HCT116 (cell line): ENCODE results near the gene CFAP46. TPM values are rescaled to one million over a fixed set of nuclear protein-coding genes. Genes with fewer than 3 reads are reported as not detected.

ENCODE experiments used
- ATAC-seq: fragments of 200-7000 bp; cut with Tn5 transposase; 2 replicates; pipeline ENCODE4 v1.9.1; 2020; ENCODE audit warnings: mild to moderate bottlenecking, moderate library complexity
- BruUV-seq: library from RNA; stranded (reverse); fragments of 400-500 nt; replicated peaks from 2 replicates; lab custom pipeline; 2021; lab: Mats Ljungman, UMichigan
- CTCF ChIA-PET: fragments of 300-600 bp; sonication (Branson Sonifier 250); formaldehyde crosslinking; loops from one replicate; lab custom pipeline; 2021; ENCODE audit warnings: antibody characterized with exemption; lab: Charles Lee
- POLR2A ChIA-PET: fragments of 300-600, 350-600 bp; sonication (Branson Sonifier 250); formaldehyde crosslinking; loops from one replicate; lab custom pipeline; 2021; ENCODE audit warnings: antibody characterized with exemption; lab: Charles Lee
- RAD21 ChIA-PET, 2 experiments: fragments of 300-600 bp; sonication (Branson Sonifier 250); formaldehyde crosslinking; loops; one replicate each; lab custom pipeline; 2023; ENCODE audit warnings: low total read pairs in 2 of 2; ENCODE audit not compliant: uncharacterized antibody in 2 of 2, unreplicated experiment in 2 of 2, low non-redundant PET in 1 of 2; lab: Charles Lee
- DNase-seq: peaks from one replicate; pipeline ENCODE4 v3.0.0-alpha.2; 2010; ENCODE audit warnings: low read depth, low spot score
- H2AFZ ChIP-seq: fragments of 200-600 bp; shearing (Covaris generic), sonication (generic); 2 replicates; pipeline ENCODE4 v1.6.1; 2017; ENCODE audit warnings: low read depth, mixed run types, mixed read lengths, antibody characterized with exemption, low read length; ENCODE audit not compliant: poor library complexity, severe bottlenecking
- H3K27ac ChIP-seq: 2 replicates; pipeline ENCODE4 v1.5.1; 2012; ENCODE audit warnings: low read depth, low read length
- H3K27me3 ChIP-seq: fragments of 200-600 bp; sonication (generic); 2 replicates; pipeline ENCODE4 v1.6.1; 2016; ENCODE audit warnings: mixed run types, low read length, mixed read lengths; ENCODE audit not compliant: insufficient read depth
- H3K36me3 ChIP-seq, 2 experiments: fragments of 200-500 bp in 1 of 2; fragments of 200-600 bp in 1 of 2; sonication (Bioruptor generic) in 1 of 2; sonication (generic) in 1 of 2; 2 replicates each; pipeline versions ENCODE4 v1.5.1 to v1.6.1; 2014 to 2016; ENCODE audit warnings: low read length in 2 of 2, inconsistent platforms in 1 of 2, mixed read lengths in 1 of 2, mixed run types in 1 of 2; ENCODE audit not compliant: insufficient read depth in 2 of 2, control insufficient read depth in 1 of 2
- H3K4me1 ChIP-seq, 2 experiments: fragments of 200-600 bp in 1 of 2; sonication (generic) in 1 of 2; 2 replicates each; pipeline versions ENCODE4 v1.5.1 to v1.6.1; 2012 to 2017; ENCODE audit warnings: low read length in 2 of 2, inconsistent platforms in 1 of 2, mild to moderate bottlenecking in 1 of 2, mixed read lengths in 1 of 2, mixed run types in 1 of 2, moderate library complexity in 1 of 2; ENCODE audit not compliant: insufficient read depth in 2 of 2, control insufficient read depth in 1 of 2
- H3K4me2 ChIP-seq: fragments of 200-600 bp; sonication (generic); 2 replicates; pipeline ENCODE4 v1.6.1; 2017; ENCODE audit warnings: mixed run types, low read length, mixed read lengths
- H3K4me3 ChIP-seq, 2 experiments: fragments of 200-600 bp in 1 of 2; sonication (generic) in 1 of 2; replicated peaks in 1 of 2; 2 replicates each; pipeline ENCODE4 v1.5.1; 2011 to 2016; ENCODE audit warnings: low read length in 2 of 2, control low read depth in 1 of 2, low read depth in 1 of 2, mild to moderate bottlenecking in 1 of 2, mixed read lengths in 1 of 2, mixed run types in 1 of 2
- H3K79me2 ChIP-seq: fragments of 200-600 bp; sonication (generic); 2 replicates; pipeline ENCODE4 v1.6.1; 2017; ENCODE audit warnings: mild to moderate bottlenecking, mixed run types, low read length, moderate library complexity, mixed read lengths; ENCODE audit not compliant: insufficient read depth
- H3K9ac ChIP-seq: fragments of 200-600 bp; sonication (generic); 2 replicates; pipeline ENCODE4 v1.6.1; 2016; ENCODE audit warnings: low read length, mixed read lengths
- H3K9me2 ChIP-seq: fragments of 200-600 bp; sonication (generic), shearing (Covaris generic); 2 replicates; pipeline ENCODE4 v1.6.1; 2017; ENCODE audit warnings: mixed run types, mild to moderate bottlenecking, moderate library complexity; ENCODE audit not compliant: insufficient read depth
- H3K9me3 ChIP-seq, 2 experiments: fragments of 200-500 bp in 1 of 2; fragments of 200-600 bp in 1 of 2; sonication (Bioruptor generic) in 1 of 2; sonication (generic) in 1 of 2; 2 replicates each; pipeline ENCODE4 v1.6.1; 2014 to 2017; ENCODE audit warnings: low read length in 2 of 2, mixed read lengths in 2 of 2, inconsistent platforms in 1 of 2, low read depth in 1 of 2, mild to moderate bottlenecking in 1 of 2, mixed run types in 1 of 2, moderate library complexity in 1 of 2; ENCODE audit not compliant: control insufficient read depth in 1 of 2, insufficient read depth in 1 of 2
- H4K20me1 ChIP-seq: fragments of 200-600 bp; sonication (generic), shearing (Covaris generic); 2 replicates; pipeline ENCODE4 v1.6.1; 2017; ENCODE audit warnings: mixed run types, mild to moderate bottlenecking, moderate library complexity; ENCODE audit not compliant: insufficient read depth
- ATF3 ChIP-seq: IDR thresholded peaks from 2 replicates; pipeline ENCODE4 v1.6.1; 2012
- CBX3 ChIP-seq: IDR thresholded peaks from 2 replicates; pipeline ENCODE4 v1.6.1; 2012; ENCODE audit warnings: low read depth
- CEBPB ChIP-seq: IDR thresholded peaks from 2 replicates; pipeline ENCODE4 v1.6.1; 2012; ENCODE audit warnings: low read depth
- CTCF ChIP-seq, 3 experiments: fragments of 200-600 bp in 1 of 3; sonication (generic) in 1 of 3; IDR thresholded peaks in 2 of 3; conservative IDR thresholded peaks in 1 of 3; 2 replicates each; pipeline ENCODE4 v1.5.1; 2012 to 2017; ENCODE audit warnings: low read depth in 2 of 3, low read length in 2 of 3, antibody characterized with exemption in 1 of 3, borderline replicate concordance in 1 of 3, control low read depth in 1 of 3, mild to moderate bottlenecking in 1 of 3, mixed read lengths in 1 of 3, mixed run types in 1 of 3, moderate library complexity in 1 of 3; ENCODE audit not compliant: insufficient read depth in 1 of 3
- EGR1 ChIP-seq: IDR thresholded peaks from 2 replicates; pipeline ENCODE4 v1.6.1; 2012; ENCODE audit warnings: low read depth
- ELF1 ChIP-seq: IDR thresholded peaks from 2 replicates; pipeline ENCODE4 v1.6.1; 2012; ENCODE audit warnings: low read depth, borderline replicate concordance
- EZH2 ChIP-seq: fragments of 200-600 bp; sonication (generic); IDR thresholded peaks from 2 replicates; pipeline ENCODE4 v1.6.1; 2017; ENCODE audit warnings: antibody characterized with exemption, mixed run types
- FOSL1 ChIP-seq: IDR thresholded peaks from 2 replicates; pipeline ENCODE4 v1.6.1; 2012; ENCODE audit warnings: low read depth
- JUND ChIP-seq: IDR thresholded peaks from 2 replicates; pipeline ENCODE4 v1.6.1; 2012
- POLR2AphosphoS5 ChIP-seq: IDR thresholded peaks from 2 replicates; pipeline ENCODE4 v1.6.1; 2011; ENCODE audit warnings: mild to moderate bottlenecking, low read depth, low read length, moderate library complexity
- REST ChIP-seq: IDR thresholded peaks from 2 replicates; pipeline ENCODE4 v1.6.1; 2012; ENCODE audit warnings: low read depth
- SIN3A ChIP-seq: IDR thresholded peaks from 2 replicates; pipeline ENCODE4 v1.6.1; 2012; ENCODE audit warnings: low read depth
- SP1 ChIP-seq: IDR thresholded peaks from 2 replicates; pipeline ENCODE4 v1.6.1; 2012; ENCODE audit warnings: low read depth
- SRF ChIP-seq: IDR thresholded peaks from 2 replicates; pipeline ENCODE4 v1.6.1; 2012; ENCODE audit warnings: low read depth
- TCF7L2 ChIP-seq: IDR thresholded peaks from 2 replicates; pipeline ENCODE4 v1.7.0; 2011; ENCODE audit warnings: borderline replicate concordance, inconsistent platforms; ENCODE audit not compliant: insufficient read depth, insufficient read length; ENCODE audit errors: extremely low read depth
- YY1 ChIP-seq: IDR thresholded peaks from 2 replicates; pipeline ENCODE4 v1.6.1; 2011; ENCODE audit warnings: low read length, low read depth, moderate library complexity, mild to moderate bottlenecking; ENCODE audit not compliant: insufficient replicate concordance; ENCODE audit errors: extremely low read depth
- ZBTB33 ChIP-seq: IDR thresholded peaks from 2 replicates; pipeline ENCODE4 v1.6.1; 2011; ENCODE audit warnings: mild to moderate bottlenecking, low read length, moderate library complexity; ENCODE audit not compliant: insufficient replicate concordance; ENCODE audit errors: extremely low read depth
- ZFX ChIP-seq: fragments of 450-650 bp; IDR thresholded peaks from 2 replicates; pipeline ENCODE4 v1.6.1; 2017
- ZNF274 ChIP-seq: fragments of 200-500 bp; sonication (Bioruptor generic); IDR thresholded peaks from 2 replicates; pipeline ENCODE4 v1.6.1; 2014; ENCODE audit warnings: mild to moderate bottlenecking, low read depth, low read length, inconsistent platforms
- intact Hi-C: fragments of 100-400 bp; cut with micrococcal nuclease; formaldehyde crosslinking; loops from 2 replicates; pipeline ENCODE4 v1.10.0; 2022
- total RNA-seq: library from RNA; stranded (reverse); gene quantifications from one replicate; pipeline ENCODE4 v1.2.1, GENCODE V29; 2021; ENCODE audit not compliant: unreplicated experiment

Gene CFAP46
- total RNA-seq, 1 experiment from 2014 or later, result 1.4 TPM

- Histone ChIP-seq H3K4me3 (no peak overlapping the region), H3K27me3 (no peaks in the 10 kb centered on the region), H3K27ac (no peak overlapping the region), H3K9me2 (no peaks in the 10 kb centered on the region), H3K79me2 (no peaks in the 10 kb centered on the region), H3K4me1 (no peaks in the 10 kb centered on the region), H3K9me3 (no peaks in the 10 kb centered on the region), H3K9ac (no peak overlapping the region), H2AFZ (no peak overlapping the region), H3K4me2 (no peak overlapping the region), H4K20me1 (no peaks in the 10 kb centered on the region), H3K36me3 (no peaks in the 10 kb centered on the region)
- intact Hi-C loops, result no loop called here
- TF ChIP-seq ZBTB33 (no peak), POLR2AphosphoS5 (no peak), SP1 (no peak), YY1 (no peak), CEBPB (no peak), SIN3A (no peak), REST (no peak), EGR1 (no peak), SRF (no peak), ZNF274 (no peak), TCF7L2 (no peak), CTCF (IDR thresholded peaks at IDR 0.05 in 2 of 3, conservative IDR thresholded peaks at IDR 0.05 in 1 of 3; ENCODE audit: borderline replicate concordance in 1 of 3, insufficient read depth in 1 of 3, low read depth in 2 of 3, low read length in 2 of 3) (no peak), EZH2 (no peak), ELF1 (no peak), ATF3 (no peak), ZFX (no peak), CBX3 (no peak), FOSL1 (no peak), JUND (no peak)
- DNase-seq (no peak), ATAC-seq (no peak)
- ChIA-PET RAD21 (no interaction called here), POLR2A (no interaction called here), CTCF (no interaction called here)
- BruUV-seq, result no TSS peak
These were observed 18.5 kb upstream of the CFAP46 start for GRCh38 chr10:132960631-132961419.
